PC-9 (cell line): Measurements from ENCODE around the gene GMPPB. TPM values are rescaled to one million over a fixed set of nuclear protein-coding genes. Genes with fewer than 3 reads are reported as not detected.
"Not testable (repeated sequence)": the region's sequence is repeated elsewhere in the genome, so short reads cannot be mapped to it uniquely, and the experiment has no call there.

Experiments used
- BruUV-seq: library from RNA; stranded (reverse); fragments of 400-500 nt; replicated peaks from 2 replicates; lab custom pipeline; 2021; lab: Mats Ljungman, UMichigan
- CTCF ChIA-PET: fragments of 300-600 bp; sonication (Branson Sonifier 250); formaldehyde crosslinking; loops from one replicate; lab custom pipeline; 2022; ENCODE audit warnings: antibody characterized with exemption; lab: Charles Lee
- POLR2A ChIA-PET: fragments of 300-600 bp; sonication (Branson Sonifier 250); formaldehyde crosslinking; loops from one replicate; lab custom pipeline; 2022; ENCODE audit warnings: antibody characterized with exemption; ENCODE audit not compliant: unreplicated experiment; lab: Charles Lee
- DNase-seq, 2 experiments: peaks; one replicate each; pipeline versions ENCODE4 v3.0.0 to v3.0.0-alpha.2; 2015 to 2022; ENCODE audit warnings: mixed read lengths in 1 of 2
- H2AFZ ChIP-seq: fragments of 200-600 bp; sonication (generic); 2 replicates; pipeline ENCODE4 v1.8.1; 2017; ENCODE audit warnings: antibody characterized with exemption
- H3F3A ChIP-seq: fragments of 200-600 bp; sonication (generic); 2 replicates; pipeline ENCODE4 v1.8.1; 2017; ENCODE audit warnings: antibody characterized with exemption, mild to moderate bottlenecking, low read depth; ENCODE audit not compliant: insufficient read depth
- H3K27ac ChIP-seq: fragments of 200-600 bp; sonication (generic); 2 replicates; pipeline ENCODE4 v1.6.1; 2016; ENCODE audit warnings: mixed run types
- H3K27me3 ChIP-seq: fragments of 200-600 bp; sonication (generic); 2 replicates; pipeline ENCODE4 v1.6.1; 2016; ENCODE audit warnings: low read depth, mixed run types; ENCODE audit not compliant: insufficient read depth
- H3K36me3 ChIP-seq: fragments of 200-600 bp; sonication (generic); 2 replicates; pipeline ENCODE4 v1.6.1; 2016; ENCODE audit warnings: low read depth, mixed run types
- H3K4me1 ChIP-seq: fragments of 200-600 bp; sonication (generic); replicated peaks from 2 replicates; pipeline ENCODE4 v1.6.1; 2016; ENCODE audit warnings: mixed run types; ENCODE audit not compliant: insufficient read depth
- H3K4me2 ChIP-seq: fragments of 200-600 bp; sonication (generic); 2 replicates; pipeline ENCODE4 v1.6.1; 2017; ENCODE audit warnings: mixed run types
- H3K4me3 ChIP-seq: fragments of 200-600 bp; sonication (generic); 2 replicates; pipeline ENCODE4 v1.6.1; 2016; ENCODE audit warnings: mixed run types
- H3K79me2 ChIP-seq: fragments of 200-600 bp; sonication (generic); 2 replicates; pipeline ENCODE4 v1.6.1; 2017; ENCODE audit warnings: low read depth, mixed run types
- H3K9me2 ChIP-seq: fragments of 200-600 bp; sonication (generic); 2 replicates; pipeline ENCODE4 v1.8.1; 2017; ENCODE audit warnings: mild to moderate bottlenecking; ENCODE audit not compliant: insufficient read depth
- H3K9me3 ChIP-seq: fragments of 200-600 bp; sonication (generic); 2 replicates; pipeline ENCODE4 v1.8.1; 2016; ENCODE audit warnings: low read depth; ENCODE audit not compliant: insufficient read depth
- H4K20me1 ChIP-seq: fragments of 200-600 bp; sonication (generic); 2 replicates; pipeline ENCODE4 v1.8.1; 2017; ENCODE audit not compliant: insufficient read depth
- EZH2 ChIP-seq: fragments of 200-600 bp; sonication (generic); IDR thresholded peaks from 2 replicates; pipeline ENCODE4 v1.8.0; 2017; ENCODE audit warnings: antibody characterized with exemption, low read depth
- intact Hi-C: fragments of 100-400 bp; cut with micrococcal nuclease; formaldehyde crosslinking; loops from one replicate; pipeline ENCODE4 v1.10.0; 2022; ENCODE audit not compliant: unreplicated experiment
- total RNA-seq: library from RNA; stranded (reverse); gene quantifications from 2 replicates; pipeline ENCODE4 v1.2.3, GENCODE V29; 2021
- TF ChIP-seq, protein P1 (sequence below): fragments of 200-600 bp; sonication (generic); conservative IDR thresholded peaks from 2 replicates; pipeline ENCODE4 v1.6.1; 2017; ENCODE audit warnings: mixed run types, antibody characterized with exemption, mild to moderate bottlenecking, moderate library complexity

The GMPPB gene
- total RNA-seq, 1 experiment from 2014 or later = 20.4 TPM

DNA sequence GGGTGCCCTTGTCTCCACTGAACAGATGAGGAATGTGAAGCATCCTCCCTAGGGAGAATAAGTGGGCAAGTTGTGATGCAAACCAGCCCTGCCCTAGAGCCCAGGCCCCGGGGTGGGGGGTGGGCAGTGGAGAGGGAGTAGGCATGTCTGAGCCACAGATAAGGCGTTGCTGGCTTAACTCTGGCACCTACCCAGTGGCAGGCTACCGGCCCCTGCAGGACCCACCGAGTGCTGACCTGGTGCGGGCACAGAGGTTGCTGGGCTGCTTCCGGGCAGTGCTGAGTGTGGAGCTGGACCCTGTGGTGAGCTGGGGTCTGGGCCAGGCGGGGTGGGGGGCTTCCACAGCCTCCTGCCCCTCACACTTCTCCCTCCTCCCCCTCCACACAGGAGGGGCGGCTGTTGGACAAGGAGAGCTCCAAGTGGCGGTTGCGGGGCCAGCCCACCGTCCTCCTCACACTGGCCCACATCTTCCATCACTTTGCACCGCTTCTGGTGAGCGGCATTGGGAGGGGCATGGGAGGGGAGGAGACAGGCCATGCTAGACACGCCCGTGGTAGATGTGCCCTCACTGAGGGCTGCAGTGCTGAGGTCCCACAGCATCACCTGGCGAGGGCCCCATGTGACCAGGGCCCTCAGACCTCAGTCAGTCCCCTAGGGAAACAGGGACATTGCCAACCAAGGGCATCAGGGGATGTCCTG is 24.3 kb downstream of the GMPPB start:
- BruUV-seq = no TSS peak
- no peaks in the 10 kb centered on the region for H3K79me2 ChIP-seq
- no peaks in the 10 kb centered on the region for H3K36me3 ChIP-seq
- intact Hi-C loops = no loop called here
- no peak for DNase-seq
- no peaks in the 10 kb centered on the region for H3K4me1 ChIP-seq
- no peaks in the 10 kb centered on the region for H3K9me3 ChIP-seq
- H3K27ac ChIP-seq = no peak overlapping the region
- TF ChIP-seq, protein P1, sequence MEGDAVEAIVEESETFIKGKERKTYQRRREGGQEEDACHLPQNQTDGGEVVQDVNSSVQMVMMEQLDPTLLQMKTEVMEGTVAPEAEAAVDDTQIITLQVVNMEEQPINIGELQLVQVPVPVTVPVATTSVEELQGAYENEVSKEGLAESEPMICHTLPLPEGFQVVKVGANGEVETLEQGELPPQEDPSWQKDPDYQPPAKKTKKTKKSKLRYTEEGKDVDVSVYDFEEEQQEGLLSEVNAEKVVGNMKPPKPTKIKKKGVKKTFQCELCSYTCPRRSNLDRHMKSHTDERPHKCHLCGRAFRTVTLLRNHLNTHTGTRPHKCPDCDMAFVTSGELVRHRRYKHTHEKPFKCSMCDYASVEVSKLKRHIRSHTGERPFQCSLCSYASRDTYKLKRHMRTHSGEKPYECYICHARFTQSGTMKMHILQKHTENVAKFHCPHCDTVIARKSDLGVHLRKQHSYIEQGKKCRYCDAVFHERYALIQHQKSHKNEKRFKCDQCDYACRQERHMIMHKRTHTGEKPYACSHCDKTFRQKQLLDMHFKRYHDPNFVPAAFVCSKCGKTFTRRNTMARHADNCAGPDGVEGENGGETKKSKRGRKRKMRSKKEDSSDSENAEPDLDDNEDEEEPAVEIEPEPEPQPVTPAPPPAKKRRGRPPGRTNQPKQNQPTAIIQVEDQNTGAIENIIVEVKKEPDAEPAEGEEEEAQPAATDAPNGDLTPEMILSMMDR = no peak
- no peak for TF ChIP-seq EZH2
- no peak overlapping the region for H2AFZ ChIP-seq
- no peaks in the 10 kb centered on the region for H3F3A ChIP-seq
- CTCF ChIA-PET = no interaction called here
- POLR2A ChIA-PET = no interaction called here
- H4K20me1 ChIP-seq = no peaks in the 10 kb centered on the region
- H3K9me2 ChIP-seq = no peaks in the 10 kb centered on the region
- no peak overlapping the region for H3K4me3 ChIP-seq
- no peak overlapping the region for H3K4me2 ChIP-seq
- H3K27me3 ChIP-seq = no peaks in the 10 kb centered on the region

DNA sequence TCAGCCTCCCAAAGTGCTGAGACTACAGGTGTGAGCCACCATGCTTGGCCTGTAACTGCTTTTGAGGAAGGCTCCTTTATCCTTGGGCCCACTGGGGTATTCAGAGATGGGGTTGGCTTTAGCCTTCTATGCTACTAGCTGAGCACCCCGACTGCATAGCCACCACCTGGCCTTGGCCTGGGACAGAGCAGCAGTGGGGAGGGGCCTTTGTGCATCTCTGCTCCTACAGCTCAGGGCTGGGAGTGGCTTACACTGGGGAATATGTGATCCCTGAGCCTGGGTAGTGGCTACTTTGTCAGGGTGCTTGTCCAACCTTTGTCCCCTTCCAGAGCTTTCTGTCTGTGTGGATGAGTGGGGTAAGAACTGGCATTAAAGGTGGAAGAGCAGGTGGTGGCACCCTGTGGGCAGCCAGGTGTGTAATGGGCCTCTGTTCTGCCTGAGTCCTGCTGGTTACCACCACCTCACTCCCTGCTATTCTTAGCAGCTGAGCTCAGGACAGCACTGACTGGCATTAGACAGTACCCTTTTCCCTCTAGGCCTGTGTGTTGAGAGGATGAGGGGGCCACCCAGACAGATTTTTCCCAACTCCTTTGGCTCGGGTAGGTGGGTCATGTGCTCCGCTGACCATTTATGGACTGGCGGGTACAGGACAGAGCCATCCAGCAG is 28.3 kb downstream of the GMPPB start:
- H3K9me2 ChIP-seq, H3K79me2 ChIP-seq, CTCF ChIA-PET, DNase-seq, H3F3A ChIP-seq, H3K27ac ChIP-seq, H4K20me1 ChIP-seq, H3K4me2 ChIP-seq, H3K9me3 ChIP-seq, POLR2A ChIA-PET, H3K4me1 ChIP-seq, H3K36me3 ChIP-seq, H3K27me3 ChIP-seq, H3K4me3 ChIP-seq, BruUV-seq, H2AFZ ChIP-seq, intact Hi-C loops: not testable (repeated sequence)

DNA sequence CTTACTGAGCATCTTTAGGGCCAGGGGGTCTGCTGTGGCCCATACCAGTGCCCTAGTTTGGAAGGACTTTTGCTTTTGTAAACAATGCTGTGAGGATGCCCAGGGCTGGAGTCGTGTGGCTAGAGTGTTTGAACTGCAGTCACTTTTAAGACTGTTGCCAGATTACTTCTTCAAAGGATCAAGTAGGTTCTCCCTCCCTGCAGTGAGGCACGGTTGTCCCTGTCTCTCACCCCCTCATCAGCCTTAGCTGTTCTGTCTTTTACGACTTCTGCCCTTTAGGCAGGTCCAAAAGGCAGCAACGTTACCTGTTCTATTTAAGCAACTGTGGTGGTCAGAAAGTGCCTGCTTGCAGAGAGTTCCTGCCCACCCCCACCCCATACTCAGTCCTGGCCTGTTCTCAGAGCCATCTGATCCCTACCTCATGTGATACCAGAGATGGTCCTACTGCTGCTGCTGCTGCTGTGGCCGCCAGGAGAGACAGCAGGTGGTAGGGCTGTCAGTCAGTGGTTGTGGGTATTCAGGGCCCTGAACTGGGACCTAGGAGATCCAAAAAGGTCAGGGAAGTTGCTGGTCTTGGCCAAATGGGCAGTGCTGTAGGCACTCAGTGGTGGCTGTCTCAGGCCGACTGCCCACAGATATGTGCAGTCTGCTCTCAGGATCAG is 29.2 kb downstream of the GMPPB start:
- H3K4me2 ChIP-seq, H3K79me2 ChIP-seq, H3K4me3 ChIP-seq, H3F3A ChIP-seq, H2AFZ ChIP-seq, H3K4me1 ChIP-seq, CTCF ChIA-PET, H3K27me3 ChIP-seq, H3K9me3 ChIP-seq, intact Hi-C loops, H3K9me2 ChIP-seq, H3K36me3 ChIP-seq, POLR2A ChIA-PET, DNase-seq, BruUV-seq, H3K27ac ChIP-seq, H4K20me1 ChIP-seq: not testable (repeated sequence)

DNA sequence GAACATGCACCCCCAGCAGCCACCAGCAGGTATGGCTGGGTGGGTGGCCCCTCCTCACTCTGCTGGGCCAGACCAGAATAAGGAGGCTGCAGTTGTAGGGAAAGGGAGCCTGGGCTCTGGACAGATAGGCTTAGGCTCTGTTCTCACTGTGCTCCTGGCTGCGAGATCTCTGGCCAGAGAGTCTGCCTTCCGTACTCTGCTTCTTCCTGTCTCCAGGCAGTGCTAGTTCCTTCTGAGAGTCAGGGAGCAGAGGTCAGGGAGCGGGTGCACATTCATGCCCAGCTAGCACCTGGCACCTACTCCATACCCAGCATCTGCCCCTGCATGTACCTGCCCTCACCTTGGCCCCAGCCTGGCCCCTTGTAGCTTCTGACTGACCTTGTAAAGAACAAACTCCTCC is 32.3 kb downstream of the GMPPB start:
- H3K9me3 ChIP-seq, H3K27ac ChIP-seq, H3K27me3 ChIP-seq, H3K79me2 ChIP-seq, H3K4me2 ChIP-seq, H3K9me2 ChIP-seq, DNase-seq, H4K20me1 ChIP-seq, H3K4me3 ChIP-seq, H2AFZ ChIP-seq, POLR2A ChIA-PET, BruUV-seq, intact Hi-C loops, H3K4me1 ChIP-seq, CTCF ChIA-PET, H3K36me3 ChIP-seq, H3F3A ChIP-seq: not testable (repeated sequence)

DNA sequence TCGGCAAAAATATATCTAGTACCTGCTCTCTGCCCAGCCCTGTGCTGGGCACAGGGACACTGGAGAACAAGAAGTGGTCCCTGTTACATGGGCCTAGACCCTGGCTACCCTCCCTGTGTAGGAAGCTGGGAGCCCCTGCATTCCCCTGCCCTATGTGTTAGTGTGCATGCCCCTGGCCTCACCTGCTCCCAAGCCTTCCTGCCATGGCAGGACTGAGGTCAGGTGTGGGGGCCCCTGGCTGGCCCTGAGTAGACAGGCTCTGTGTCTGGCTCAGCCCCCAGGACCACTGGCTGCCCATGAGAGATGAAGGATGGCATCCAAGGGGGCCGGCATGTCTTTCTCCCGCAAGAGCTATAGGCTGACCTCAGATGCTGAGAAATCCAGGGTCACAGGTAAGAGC is 32.9 kb downstream of the GMPPB start:
- BruUV-seq, intact Hi-C loops, H2AFZ ChIP-seq, H3F3A ChIP-seq, H3K27me3 ChIP-seq, CTCF ChIA-PET, H4K20me1 ChIP-seq, H3K9me3 ChIP-seq, H3K4me1 ChIP-seq, H3K79me2 ChIP-seq, H3K36me3 ChIP-seq, POLR2A ChIA-PET, DNase-seq, H3K9me2 ChIP-seq, H3K27ac ChIP-seq: not testable (repeated sequence)
- Histone ChIP-seq H3K4me2 (peak overlapping the region; percentile 74), H3K4me3 (peak overlapping the region; percentile 95; the same call in 1 of the 2 replicates)

DNA sequence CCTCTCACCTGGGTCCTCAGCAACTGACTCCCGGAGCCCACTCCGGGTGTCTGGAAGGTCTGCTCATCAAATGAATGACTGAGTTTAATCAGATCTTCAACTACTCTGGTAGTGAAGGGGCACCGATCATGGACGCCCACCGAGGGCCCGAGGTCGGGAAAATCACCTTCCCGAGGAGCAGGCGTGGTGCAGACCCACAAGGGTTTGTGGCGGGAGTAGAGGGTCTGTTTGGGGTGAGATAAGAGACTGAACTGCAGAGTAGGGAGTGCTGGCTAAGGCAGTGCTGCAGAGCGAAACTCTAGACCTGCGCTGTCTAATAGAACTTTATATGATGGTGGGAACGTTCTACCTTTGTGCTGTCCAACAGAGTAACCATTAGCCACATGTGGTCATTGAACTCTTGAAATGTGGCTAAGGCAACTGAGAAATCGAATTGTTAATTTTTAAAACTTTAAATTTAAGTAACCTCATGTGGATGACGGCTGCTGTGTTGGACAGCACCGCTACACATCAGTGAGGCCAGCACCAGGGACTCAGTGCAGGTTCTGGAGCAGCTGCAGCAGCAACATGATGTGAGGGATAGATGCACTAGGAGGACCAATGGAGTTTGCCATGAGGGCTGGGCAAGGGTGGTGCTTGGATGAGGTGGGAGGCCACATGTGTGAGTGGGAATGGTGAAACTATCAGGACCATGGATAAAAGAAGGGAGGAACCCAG is 33.7 kb downstream of the GMPPB start:
- DNase-seq, POLR2A ChIA-PET, H3K36me3 ChIP-seq, H3K9me3 ChIP-seq, BruUV-seq, CTCF ChIA-PET, H3F3A ChIP-seq, H3K79me2 ChIP-seq, H4K20me1 ChIP-seq, H3K27me3 ChIP-seq, intact Hi-C loops, H3K9me2 ChIP-seq, H3K4me1 ChIP-seq, H3K27ac ChIP-seq: not testable (repeated sequence)
- Histone ChIP-seq H2AFZ (peak overlapping the region; percentile 78), H3K4me2 (peak overlapping the region; percentile 74), H3K4me3 (peak overlapping the region; percentile 95)
